ENCODE results near the gene C11orf87.

C11orf87 gene

DNA sequence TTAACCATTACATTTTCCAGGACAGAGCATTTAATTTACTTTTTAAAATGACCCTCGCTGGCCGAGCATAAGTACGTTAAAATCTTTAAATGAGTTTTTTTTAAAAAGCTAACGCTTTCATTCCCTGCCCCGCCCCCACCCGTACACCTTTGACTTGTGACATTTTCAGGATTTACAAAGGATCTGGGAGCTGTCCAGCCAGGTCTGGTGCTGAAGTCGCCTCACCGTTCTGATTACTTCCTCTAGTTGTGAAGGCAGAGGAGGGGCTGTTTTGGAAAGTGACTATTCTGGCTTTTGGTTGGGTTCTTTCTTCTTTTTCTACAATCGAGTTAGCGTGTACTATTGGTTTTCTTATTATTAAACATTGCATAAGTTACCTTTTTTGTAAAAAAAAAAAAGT, 2.9 kb downstream of the C11orf87 start:
- no peak for TF ChIP-seq ZNF274 (IDR thresholded peaks at IDR 0.05; ENCODE audit: low read depth, low read length)

DNA sequence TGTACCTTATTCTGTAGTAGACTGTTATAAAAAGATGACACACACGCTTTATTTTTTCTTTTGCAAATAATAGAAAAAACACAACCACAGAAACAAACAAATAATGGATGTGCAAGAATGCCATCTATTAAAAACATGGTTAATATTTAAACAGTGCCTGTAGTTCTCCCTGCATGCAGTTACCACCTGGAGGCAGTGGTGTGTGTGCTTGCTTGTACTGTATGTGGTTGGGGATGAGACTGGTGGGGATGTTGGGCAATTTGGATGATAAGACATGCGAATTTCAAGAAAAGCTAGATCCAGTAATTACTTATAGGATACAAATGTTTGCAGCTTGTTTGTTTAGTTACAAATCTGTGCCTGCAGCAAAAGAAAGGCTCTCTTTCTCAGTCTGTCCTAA, 3.6 kb downstream of the C11orf87 start:
- TF ChIP-seq ZNF274 (IDR thresholded peaks at IDR 0.05; ENCODE audit: low read depth, low read length) = no peak
- H3K4me3 ChIP-seq (ENCODE audit: low read length) = no peak overlapping the region

More for the DNA sequence above, 2.9 kb downstream of the C11orf87 start:
- H3K4me3 ChIP-seq (ENCODE audit: low read length) = no peak overlapping the region

DNA sequence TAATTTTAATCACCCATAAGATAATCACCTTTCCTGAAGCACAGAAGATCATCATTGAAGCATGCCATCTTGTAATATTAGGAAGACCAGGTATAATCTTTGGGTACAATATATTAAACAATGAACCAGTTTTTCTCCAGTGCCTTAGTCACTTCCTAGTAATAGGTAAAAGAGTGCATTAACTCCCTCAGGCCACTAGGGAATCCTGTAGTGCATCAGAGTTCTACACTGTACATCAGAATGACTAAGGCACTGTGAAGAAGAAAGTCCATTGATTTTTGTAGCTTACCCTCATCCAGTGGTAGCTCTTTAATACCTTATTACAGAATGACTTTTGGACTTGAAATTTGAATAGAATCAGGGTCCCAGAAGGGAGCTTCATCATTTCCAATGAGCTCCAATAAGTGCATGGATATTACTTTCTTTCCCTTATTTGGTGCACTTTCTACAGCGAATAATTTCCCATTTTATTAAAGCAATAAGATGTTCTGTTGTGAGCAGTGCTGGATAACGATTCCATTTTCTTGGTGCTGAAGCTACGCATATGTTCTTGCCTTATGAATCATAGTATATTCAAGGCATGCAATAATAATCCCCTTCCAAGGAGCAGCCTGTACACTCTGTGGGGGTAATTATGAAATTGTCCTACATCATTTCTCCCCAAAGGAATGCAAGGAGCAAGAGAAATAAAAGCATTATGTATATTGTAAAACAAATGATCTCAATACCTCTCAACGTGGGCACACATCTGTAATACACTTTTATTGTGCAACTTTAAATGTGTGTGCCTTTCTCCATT, 4.7 kb downstream of the C11orf87 start:
- H3K4me3 ChIP-seq (ENCODE audit: low read length) = no peak overlapping the region
- no peak for TF ChIP-seq ZNF274 (IDR thresholded peaks at IDR 0.05; ENCODE audit: low read depth, low read length)

- no peak overlapping the region for H3K4me3 ChIP-seq (ENCODE audit: low read length)
These were observed 10.1 kb downstream of the C11orf87 start for GRCh38 chr11:109432105-109432504.

GRCh38 chr11:109433753-109434256, 11.8 kb downstream of the C11orf87 start:
- no peak overlapping the region for H3K4me3 ChIP-seq (ENCODE audit: low read length)
- no peak for TF ChIP-seq ZNF274 (IDR thresholded peaks at IDR 0.05; ENCODE audit: low read depth, low read length)

More at GRCh38 chr11:109432105-109432504, 10.1 kb downstream of the C11orf87 start:
- no peak for TF ChIP-seq ZNF274 (IDR thresholded peaks at IDR 0.05; ENCODE audit: low read depth, low read length)

- TF ChIP-seq ZNF274 (IDR thresholded peaks at IDR 0.05; ENCODE audit: low read depth, low read length) = no peak
- H3K4me3 ChIP-seq (ENCODE audit: low read length) = no peak overlapping the region
These were observed 13.2 kb downstream of the C11orf87 start for GRCh38 chr11:109435121-109435742.

DNA sequence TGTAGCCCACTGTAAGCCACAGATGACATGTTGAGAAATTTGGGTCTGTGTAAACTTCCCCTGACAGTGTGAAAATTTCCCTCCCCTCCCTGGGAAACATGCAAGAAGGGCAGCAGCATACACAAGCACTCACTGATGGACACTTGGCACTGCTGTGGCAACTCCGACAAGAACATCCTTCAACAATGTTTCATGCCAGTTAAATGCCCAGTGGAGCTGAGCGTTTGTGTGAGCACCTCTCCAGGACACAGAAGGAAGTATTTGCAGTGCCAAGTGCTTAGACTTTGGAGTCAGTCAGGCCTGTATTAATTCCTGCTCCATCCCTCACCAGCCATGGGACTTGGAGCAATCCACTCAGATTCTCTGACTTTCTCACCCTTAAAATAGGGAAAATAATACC, 17.7 kb downstream of the C11orf87 start:
- no peak for TF ChIP-seq ZNF274 (IDR thresholded peaks at IDR 0.05; ENCODE audit: low read depth, low read length)
- H3K4me3 ChIP-seq (ENCODE audit: low read length) = no peak overlapping the region

- no peak overlapping the region for H3K4me3 ChIP-seq (ENCODE audit: low read length)
- TF ChIP-seq ZNF274 (IDR thresholded peaks at IDR 0.05; ENCODE audit: low read depth, low read length) = no peak
These were observed 21.1 kb downstream of the C11orf87 start for GRCh38 chr11:109443052-109443451.

DNA sequence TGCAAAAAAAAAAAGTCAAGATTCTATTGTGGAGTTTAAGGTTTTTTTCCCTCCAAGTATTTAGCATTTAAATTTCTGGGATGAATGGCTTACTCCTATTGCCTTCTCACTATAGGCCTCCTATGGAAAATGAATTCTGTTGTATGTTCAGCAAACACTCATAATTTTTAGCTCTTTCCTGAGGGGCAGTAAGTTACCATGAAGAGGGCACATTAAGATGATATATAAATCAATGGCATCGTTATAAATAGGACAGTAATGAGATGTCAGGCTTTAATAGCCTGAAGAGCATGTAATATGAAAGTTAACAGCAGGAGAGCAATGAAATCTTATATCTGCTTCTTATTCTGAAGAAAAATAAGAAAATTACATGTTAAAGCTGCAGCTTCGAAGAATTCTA, 32.9 kb downstream of the C11orf87 start:
- H3K4me3 ChIP-seq (ENCODE audit: low read length) = no peak overlapping the region
- no peak for TF ChIP-seq ZNF274 (IDR thresholded peaks at IDR 0.05; ENCODE audit: low read depth, low read length)

Data from GM08714 (cell line).